HFFc6 (cell line): ENCODE results near the gene FRAS1. TPM values are rescaled to one million over a fixed set of nuclear protein-coding genes. Genes with fewer than 3 reads are reported as not detected.

Experiments
- DNase-seq: peaks from one replicate; pipeline ENCODE4 v3.0.0-alpha.2; 2018
- H3K27ac Mint-ChIP-seq: 2 replicates; pipeline ENCODE4 v1.8.0; 2020; ENCODE audit warnings: mild to moderate bottlenecking, mixed read lengths
- H3K27me3 Mint-ChIP-seq: 2 replicates; pipeline ENCODE4 v1.8.0; 2021; ENCODE audit warnings: mild to moderate bottlenecking, moderate library complexity, mixed read lengths; ENCODE audit not compliant: insufficient read depth
- H3K36me3 Mint-ChIP-seq: 2 replicates; pipeline ENCODE4 v1.8.0; 2021; ENCODE audit warnings: low read depth, mixed read lengths
- H3K4me1 Mint-ChIP-seq: 2 replicates; pipeline ENCODE4 v1.8.0; 2020; ENCODE audit warnings: low read depth, mixed read lengths
- H3K4me3 Mint-ChIP-seq: 2 replicates; pipeline ENCODE4 v1.8.0; 2020; ENCODE audit warnings: mild to moderate bottlenecking, moderate library complexity, mixed read lengths
- H3K9me3 Mint-ChIP-seq: 2 replicates; pipeline ENCODE4 v1.8.0; 2020; ENCODE audit warnings: mild to moderate bottlenecking, mixed read lengths
- CTCF ChIP-seq: fragments of 200-600 bp; sonication (generic); IDR thresholded peaks from 2 replicates; pipeline ENCODE4 v1.5.0; 2021; ENCODE audit warnings: antibody characterized with exemption, mild to moderate bottlenecking
- total RNA-seq, 6 experiments: library from RNA; stranded (reverse); fragmentation: NEBNext Ultra II Directional; extraction: Animal tissue kit (Norgen Biotek cat#: 25700); gene quantifications; 2 replicates in 1 of 6; 3 replicates in 5 of 6; pipeline ENCODE4 v1.2.3, GENCODE V29; 2021

Gene FRAS1
- total RNA-seq, 6 experiments from 2014 or later, result 1.7 to 11.0 (median 2.3) TPM

- H3K9me3 Mint-ChIP-seq, result no peaks in the 10 kb centered on the region
- no peak for TF ChIP-seq CTCF
- no peaks in the 10 kb centered on the region for H3K27me3 Mint-ChIP-seq
- H3K27ac Mint-ChIP-seq, result no peak overlapping the region
- H3K4me1 Mint-ChIP-seq, result no peaks in the 10 kb centered on the region
- no peak for DNase-seq
- no peak overlapping the region for H3K4me3 Mint-ChIP-seq
- H3K36me3 Mint-ChIP-seq, result no peaks in the 10 kb centered on the region
Measured at GRCh38 chr4:78219825-78220224, 162.7 kb downstream of the FRAS1 start.

- Mint-ChIP-seq H3K9me3 (no peaks in the 10 kb centered on the region), H3K27ac (no peak overlapping the region), H3K4me1 (no peaks in the 10 kb centered on the region), H3K4me3 (no peak overlapping the region), H3K27me3 (no peaks in the 10 kb centered on the region), H3K36me3 (no peaks in the 10 kb centered on the region)
- no peak for DNase-seq
- no peak for TF ChIP-seq CTCF
Measured at GRCh38 chr4:78220283-78220682, 163.2 kb downstream of the FRAS1 start.

DNA sequence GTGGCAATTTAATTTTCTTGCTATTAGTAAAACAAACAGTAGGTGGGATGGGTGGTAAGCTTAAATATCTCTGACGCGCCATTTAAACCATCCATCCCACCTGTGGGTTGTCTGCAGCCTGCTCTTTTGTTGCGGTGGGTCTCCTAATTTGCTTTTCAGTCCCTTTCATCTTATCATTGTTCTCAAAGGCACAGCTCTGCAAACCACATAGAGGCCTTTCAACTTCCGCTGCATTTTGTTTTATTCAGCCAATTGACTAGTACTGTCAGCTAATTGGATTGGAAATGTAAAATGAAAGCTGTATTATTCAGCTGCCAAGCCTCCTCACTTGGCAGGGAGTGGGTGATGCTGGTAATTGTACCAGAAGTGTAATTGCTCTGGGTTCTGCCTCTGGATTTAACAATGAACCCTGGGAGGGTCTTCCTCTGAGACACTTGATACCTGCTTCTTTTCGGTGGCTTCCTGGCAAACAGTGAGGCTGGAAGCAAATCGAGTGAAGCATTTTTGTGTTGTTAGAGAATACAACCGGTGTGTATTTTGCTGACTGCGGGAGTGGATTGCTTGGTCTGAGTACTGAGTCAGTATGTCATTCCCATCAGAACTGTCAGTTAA, 165.6 kb downstream of the FRAS1 start:
- Mint-ChIP-seq H3K36me3 (peaks cover 10% of the 10 kb centered on the region), H3K4me1 (no peaks in the 10 kb centered on the region), H3K4me3 (no peak overlapping the region), H3K9me3 (peaks cover 17% of the 10 kb centered on the region), H3K27me3 (no peaks in the 10 kb centered on the region), H3K27ac (no peak overlapping the region)
- no peak for DNase-seq
- TF ChIP-seq CTCF, result no peak

- H3K27ac Mint-ChIP-seq, result no peak overlapping the region
- DNase-seq, result no peak
- no peak for TF ChIP-seq CTCF
- H3K4me1 Mint-ChIP-seq, result no peaks in the 10 kb centered on the region
- H3K9me3 Mint-ChIP-seq, result peaks cover 17% of the 10 kb centered on the region
- no peak overlapping the region for H3K4me3 Mint-ChIP-seq
- H3K27me3 Mint-ChIP-seq, result peaks cover 2% of the 10 kb centered on the region; the same call in 1 of the 2 replicates
- peaks cover 10% of the 10 kb centered on the region for H3K36me3 Mint-ChIP-seq
Measured at GRCh38 chr4:78225236-78225635, 168.1 kb downstream of the FRAS1 start.

DNA sequence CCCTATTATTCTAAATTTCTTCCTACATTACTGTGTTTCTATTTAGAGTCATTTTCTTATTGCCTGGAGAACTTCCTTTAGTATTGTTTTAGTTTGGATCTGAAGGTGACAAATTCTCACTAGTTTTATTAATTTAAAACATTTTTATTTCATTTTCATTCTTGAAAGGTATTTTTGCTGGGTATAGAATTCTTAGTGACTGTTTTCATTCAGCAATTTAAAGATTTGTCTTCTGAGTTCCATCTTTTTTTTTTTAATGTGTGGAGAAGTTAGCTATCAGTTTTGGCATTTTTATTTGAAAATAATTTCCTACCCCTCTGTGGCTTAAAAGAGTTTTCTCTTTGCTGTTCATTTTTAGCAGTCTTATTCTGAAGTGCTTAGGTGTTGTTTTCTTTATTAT, 169.2 kb downstream of the FRAS1 start:
- TF ChIP-seq CTCF, result no peak
- Mint-ChIP-seq H3K36me3 (peaks cover 10% of the 10 kb centered on the region), H3K27ac (no peak overlapping the region), H3K27me3 (peaks cover 2% of the 10 kb centered on the region; the same call in 1 of the 2 replicates), H3K9me3 (peaks cover 17% of the 10 kb centered on the region), H3K4me3 (no peak overlapping the region), H3K4me1 (no peaks in the 10 kb centered on the region)
- no peak for DNase-seq
